Body of pancreas (tissue), 4 donors: ENCODE results near the gene SNTG2. TPM values are rescaled to one million over a fixed set of nuclear protein-coding genes. Genes with fewer than 3 reads are reported as not detected.
"Not testable (repeated sequence)": the region's sequence is repeated elsewhere in the genome, so short reads cannot be mapped to it uniquely, and the experiment has no call there.

Source experiments
- ATAC-seq: fragments of 150-250 bp; one replicate; pipeline ENCODE4 v1.9.1; 2016
- DNase-seq, 4 donors: peaks; one replicate each; pipeline ENCODE4 v3.0.0-alpha.2; 2019
- H3K27ac ChIP-seq, 4 donors: fragments of 200-600 bp; sonication (generic); 1 replicate in 3 of 4; 2 replicates in 1 of 4; pipeline versions ENCODE4 v1.5.1 to v1.6.1; 2016 to 2019; ENCODE audit warnings: mild to moderate bottlenecking in 1 of 4, mixed read lengths in 1 of 4, moderate library complexity in 1 of 4
- H3K27me3 ChIP-seq, 2 donors: fragments of 200-600 bp; sonication (generic); one replicate each; pipeline ENCODE4 v1.6.0; 2016; ENCODE audit warnings: mild to moderate bottlenecking in 1 of 2
- H3K36me3 ChIP-seq, 2 donors: fragments of 200-600 bp; sonication (generic); replicated peaks in 1 of 2; 2 replicates each; pipeline ENCODE4 v1.5.1; 2016; ENCODE audit warnings: low read depth in 2 of 2; ENCODE audit not compliant: insufficient read depth in 1 of 2
- H3K4me1 ChIP-seq: fragments of 200-600 bp; sonication (generic); one replicate; pipeline ENCODE4 v1.6.0; 2016
- H3K4me3 ChIP-seq, 2 donors: fragments of 200-600 bp; sonication (generic); 1 replicate in 1 of 2; 2 replicates in 1 of 2; pipeline ENCODE4 v1.5.1; 2016 to 2019
- H3K9me3 ChIP-seq, 3 donors: fragments of 200-600 bp; sonication (generic); 1 replicate in 2 of 3; 2 replicates in 1 of 3; pipeline ENCODE4 v1.5.1; 2016
- POLR2A ChIP-seq, 3 donors: fragments of 450-650 bp; IDR thresholded peaks; one replicate each; pipeline ENCODE4 v1.6.1; 2016; ENCODE audit warnings: antibody characterized with exemption in 3 of 3, mild to moderate bottlenecking in 2 of 3
- WGBS, 2 donors: methylation state at CpG; one replicate each; pipeline ENCODE4 v1.1.5; 2017; 5-methylcytosine and 5-hydroxymethylcytosine counted together
- intact Hi-C: fragments of 100-400 bp; cut with DNase I; formaldehyde crosslinking; loops from one replicate; pipeline ENCODE4 v1.15.1; 2023
- total RNA-seq, 2 donors: library from RNA; depleted of rRNA; stranded (reverse); fragments of >200 nt; gene quantifications; one replicate each; pipeline ENCODE4 v1.1.0, GENCODE V29; 2016
- TF ChIP-seq, protein P1 (sequence below), 7 experiments: fragments of 450-650 bp in 4 of 7; fragments of 200-600 bp in 3 of 7; sonication (generic) in 3 of 7; IDR thresholded peaks; one replicate each; pipeline ENCODE4 v1.5.1; 2016 to 2019; ENCODE audit warnings: antibody characterized with exemption in 7 of 7

The SNTG2 gene
- total RNA-seq, 2 donors from 2014 or later, result 11.9 to 18.7 TPM

DNA sequence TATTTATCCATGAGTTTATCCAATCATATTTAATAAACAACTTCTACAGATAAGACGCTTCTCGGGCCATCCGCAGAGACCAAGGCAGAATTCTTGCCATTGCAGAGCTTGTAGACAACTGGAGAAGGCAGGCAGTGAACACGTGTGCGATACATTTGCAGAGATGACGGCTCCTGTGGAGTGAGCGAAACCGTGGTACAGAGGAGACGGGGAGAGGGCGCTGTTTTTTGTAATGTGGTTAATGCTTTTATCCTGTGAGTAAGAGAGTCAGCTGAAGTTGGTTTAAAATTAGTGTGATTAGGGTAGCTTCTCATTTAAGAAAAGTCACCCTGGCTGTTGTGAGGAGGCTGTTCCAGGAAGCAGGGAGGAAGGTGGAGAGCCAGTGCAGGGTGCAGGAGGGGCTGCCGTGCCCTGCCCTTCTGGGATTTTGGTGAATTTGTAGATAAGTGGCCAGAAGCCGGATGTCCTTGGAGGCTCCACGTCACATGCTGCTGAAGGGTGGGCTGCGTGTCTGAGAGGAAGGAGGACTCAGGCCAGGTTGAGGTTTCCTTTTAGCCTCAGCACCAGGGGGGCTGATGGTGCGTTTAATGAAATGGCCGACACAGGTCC lies 151.4 kb downstream of the SNTG2 start:
- ATAC-seq, result no peak
- Histone ChIP-seq H3K27ac (no peak overlapping the region), H3K27me3 (no peaks in the 10 kb centered on the region), H3K4me1 (peaks cover 12% of the 10 kb centered on the region), H3K9me3 (no peaks in the 10 kb centered on the region), H3K4me3 (no peak overlapping the region), H3K36me3 (no peaks in the 10 kb centered on the region)
- TF ChIP-seq, protein P1, sequence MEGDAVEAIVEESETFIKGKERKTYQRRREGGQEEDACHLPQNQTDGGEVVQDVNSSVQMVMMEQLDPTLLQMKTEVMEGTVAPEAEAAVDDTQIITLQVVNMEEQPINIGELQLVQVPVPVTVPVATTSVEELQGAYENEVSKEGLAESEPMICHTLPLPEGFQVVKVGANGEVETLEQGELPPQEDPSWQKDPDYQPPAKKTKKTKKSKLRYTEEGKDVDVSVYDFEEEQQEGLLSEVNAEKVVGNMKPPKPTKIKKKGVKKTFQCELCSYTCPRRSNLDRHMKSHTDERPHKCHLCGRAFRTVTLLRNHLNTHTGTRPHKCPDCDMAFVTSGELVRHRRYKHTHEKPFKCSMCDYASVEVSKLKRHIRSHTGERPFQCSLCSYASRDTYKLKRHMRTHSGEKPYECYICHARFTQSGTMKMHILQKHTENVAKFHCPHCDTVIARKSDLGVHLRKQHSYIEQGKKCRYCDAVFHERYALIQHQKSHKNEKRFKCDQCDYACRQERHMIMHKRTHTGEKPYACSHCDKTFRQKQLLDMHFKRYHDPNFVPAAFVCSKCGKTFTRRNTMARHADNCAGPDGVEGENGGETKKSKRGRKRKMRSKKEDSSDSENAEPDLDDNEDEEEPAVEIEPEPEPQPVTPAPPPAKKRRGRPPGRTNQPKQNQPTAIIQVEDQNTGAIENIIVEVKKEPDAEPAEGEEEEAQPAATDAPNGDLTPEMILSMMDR (IDR thresholded peaks at IDR 0.05), result no peak
- no peak for TF ChIP-seq POLR2A (IDR thresholded peaks at IDR 0.05)
- DNase-seq, result no peak
- intact Hi-C loops, result no loop called here
- WGBS, 2 donors, result 79 to 83% methylated on average over 16 of the region's 16 CpGs

DNA sequence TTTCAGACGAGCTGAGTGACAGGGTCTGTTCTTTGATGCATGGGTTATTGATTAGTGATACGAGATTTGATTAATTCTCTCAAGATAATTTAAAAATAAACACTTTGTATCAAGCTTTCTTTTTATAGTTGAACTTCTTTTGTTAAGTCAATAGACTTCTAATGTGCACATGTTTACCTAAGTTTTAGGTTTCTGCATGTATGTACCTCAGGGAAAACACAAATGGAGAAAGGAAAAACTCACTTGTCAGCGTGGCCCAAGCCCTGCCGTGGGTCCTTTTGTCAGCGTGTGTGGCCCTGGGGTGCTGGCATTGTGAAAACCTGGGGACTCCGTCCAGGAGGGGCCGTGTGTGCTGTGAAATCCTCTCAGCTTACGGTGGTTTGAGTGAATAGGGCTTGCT lies 153.7 kb downstream of the SNTG2 start:
- no peak overlapping the region for H3K4me3 ChIP-seq
- peaks cover 12% of the 10 kb centered on the region for H3K4me1 ChIP-seq
- no peak for TF ChIP-seq POLR2A (IDR thresholded peaks at IDR 0.05)
- TF ChIP-seq, protein P1 (IDR thresholded peaks at IDR 0.05), result no peak
- intact Hi-C loops, result no loop called here
- no peaks in the 10 kb centered on the region for H3K27me3 ChIP-seq
- H3K36me3 ChIP-seq, result no peaks in the 10 kb centered on the region
- ATAC-seq, result no peak
- WGBS, 2 donors, result 23 to 24% methylated on average over 8 of the region's 8 CpGs
- H3K9me3 ChIP-seq, result no peaks in the 10 kb centered on the region
- no peak overlapping the region for H3K27ac ChIP-seq
- DNase-seq, result no peak

DNA sequence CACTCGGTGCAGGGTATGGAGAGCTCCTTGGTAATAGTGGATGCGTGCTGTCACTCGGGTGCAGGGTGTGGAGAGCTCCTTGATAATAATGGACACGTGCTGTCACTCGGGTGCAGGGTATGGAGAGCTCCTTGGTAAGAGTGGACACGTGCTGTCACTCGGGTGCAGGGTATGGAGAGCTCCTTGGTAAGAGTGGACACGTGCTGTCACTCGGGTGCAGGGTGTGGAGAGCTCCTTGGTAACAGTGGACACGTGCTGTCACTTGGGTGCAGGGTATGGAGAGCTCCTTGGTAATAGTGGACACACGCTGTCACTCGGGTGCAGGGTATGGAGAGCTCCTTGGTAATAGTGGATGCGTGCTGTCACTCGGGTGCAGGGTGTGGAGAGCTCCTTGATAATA lies 155.7 kb downstream of the SNTG2 start:
- H3K9me3 ChIP-seq, H3K36me3 ChIP-seq, ATAC-seq, H3K27me3 ChIP-seq, intact Hi-C loops, DNase-seq, H3K27ac ChIP-seq, H3K4me3 ChIP-seq: not testable (repeated sequence)
- peaks cover 12% of the 10 kb centered on the region for H3K4me1 ChIP-seq
- 76 to 78% methylated on average over 14 of the region's 14 CpGs for WGBS, 2 donors

DNA sequence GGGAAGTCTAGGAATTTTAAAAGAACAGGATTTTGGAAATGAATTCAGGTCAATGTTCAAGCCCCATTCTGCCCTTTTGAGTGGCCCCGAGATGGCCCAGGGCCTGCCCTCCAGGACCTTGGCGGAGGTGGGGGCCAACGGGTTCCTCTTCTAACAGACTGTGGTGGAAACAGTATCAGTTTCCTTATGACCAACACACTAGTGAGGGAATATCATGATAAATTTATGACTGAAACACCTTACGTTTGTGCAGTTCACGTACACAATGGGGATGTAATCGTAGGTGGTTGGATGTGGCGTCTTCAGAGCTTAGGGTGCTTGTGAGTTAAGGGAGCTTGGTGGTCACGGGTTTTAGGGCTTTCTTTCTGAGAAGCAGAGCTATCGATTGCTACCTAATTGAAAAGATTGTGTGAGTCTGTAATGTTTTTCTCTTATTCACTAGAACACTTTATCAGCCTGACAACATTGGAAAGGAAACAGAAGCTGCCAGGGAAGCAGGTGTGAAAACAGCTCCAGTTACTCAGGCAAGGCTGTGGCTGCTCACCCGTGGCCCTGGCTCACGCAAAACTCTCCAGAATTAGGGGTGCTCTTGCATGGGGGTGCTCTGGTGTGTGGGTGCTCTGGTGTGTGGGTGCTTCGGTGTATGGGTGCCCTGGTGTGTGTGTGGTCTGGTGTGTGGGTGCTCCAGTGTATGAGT lies 165.3 kb downstream of the SNTG2 start:
- Histone ChIP-seq H3K4me1 (peaks cover 20% of the 10 kb centered on the region), H3K27me3 (no peaks in the 10 kb centered on the region), H3K36me3 (no peaks in the 10 kb centered on the region), H3K9me3 (no peaks in the 10 kb centered on the region), H3K27ac (peak overlapping the region; percentile 12 to 81 (median 63)), H3K4me3 (no peak overlapping the region)
- 31 to 40% methylated on average over 12 of the region's 12 CpGs for WGBS, 2 donors
- peak in 1 of 3 donors; percentile 11 for TF ChIP-seq POLR2A (IDR thresholded peaks at IDR 0.05)
- TF ChIP-seq, protein P1 (IDR thresholded peaks at IDR 0.05), result no peak
- DNase-seq (peak; percentile 60 to 75 (median 74)), ATAC-seq (peak; percentile 94)
- intact Hi-C loops, result no loop called here

DNA sequence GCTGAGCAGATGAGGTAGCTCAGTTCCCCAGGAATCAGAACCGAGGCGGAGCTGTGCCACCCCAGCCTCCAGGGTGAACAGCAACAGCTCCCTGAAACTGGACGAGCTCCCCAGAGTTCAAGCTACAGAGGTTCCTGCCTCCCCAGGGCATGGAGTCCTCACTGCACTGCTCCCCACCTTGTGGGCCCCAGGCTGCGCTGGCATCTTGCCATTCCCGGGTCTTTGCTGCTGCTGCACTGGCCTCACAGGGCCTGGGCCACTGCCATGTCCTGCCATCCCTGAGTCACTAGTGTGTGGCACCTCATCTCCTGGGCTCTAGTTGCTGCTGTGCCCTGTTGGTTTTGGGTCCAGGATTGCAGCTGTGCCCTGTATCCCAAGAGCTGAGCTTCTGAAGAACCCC lies 166.9 kb downstream of the SNTG2 start:
- 79 to 100% methylated on average over 3 to 5 of the region's 5 CpGs for WGBS, 2 donors
- no peak for TF ChIP-seq POLR2A (IDR thresholded peaks at IDR 0.05)
- TF ChIP-seq, protein P1 (IDR thresholded peaks at IDR 0.05), result no peak
- intact Hi-C loops, result no loop called here
- no peaks in the 10 kb centered on the region for H3K9me3 ChIP-seq
- ATAC-seq (no peak), DNase-seq (no peak)
- H3K27ac ChIP-seq, result no peak overlapping the region
- peaks cover 20% of the 10 kb centered on the region for H3K4me1 ChIP-seq
- H3K27me3 ChIP-seq, result no peaks in the 10 kb centered on the region
- H3K4me3 ChIP-seq, result no peak overlapping the region
- no peaks in the 10 kb centered on the region for H3K36me3 ChIP-seq
